Measurements from ENCODE around the gene FBLN5. TPM values are rescaled to one million over a fixed set of nuclear protein-coding genes. Genes with fewer than 3 reads are reported as not detected.

The FBLN5 gene
- total and polyA plus RNA-seq, 8 donors, result 11.5 to 34.3 (median 22.0) TPM

DNA sequence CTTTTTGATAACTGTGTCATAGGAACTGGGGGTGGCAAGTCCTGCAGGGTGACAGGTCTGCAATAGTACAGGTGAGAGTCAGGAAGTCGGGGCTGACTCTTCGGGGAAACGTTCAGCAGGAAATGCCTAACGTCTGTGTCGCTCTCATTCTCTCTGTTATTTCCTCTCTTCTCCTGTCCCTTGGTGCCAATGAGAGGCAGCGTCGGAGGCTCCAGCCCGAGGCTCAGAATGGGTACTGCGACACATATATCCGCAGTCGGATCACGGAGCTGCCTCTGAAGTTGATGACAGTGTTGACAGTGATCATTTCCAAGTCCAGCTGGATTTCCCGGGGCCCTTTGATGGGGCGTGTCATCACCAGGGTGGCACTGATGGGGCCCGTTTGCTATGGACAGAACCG lies 77.5 kb downstream of the FBLN5 start:
- WGBS, 2 donors, result 31 to 42% methylated on average over 15 to 16 of the region's 16 CpGs
- H3K27me3 ChIP-seq, result no peaks in the 10 kb centered on the region
- H3K9me3 ChIP-seq, result no peaks in the 10 kb centered on the region
- ATAC-seq (peak in 1 of 4 donors; percentile 4), FAIRE-seq (no peak), DNase-seq (peak in 1 of 6 donors; percentile 36)
- H3K4me1 ChIP-seq, result peaks cover 53 to 59% (median 56%) of the 10 kb centered on the region in 3 donors
- H3K4me3 ChIP-seq, result no peak overlapping the region
- intact Hi-C loops (cut with DNase I), result no loop called here
- TF ChIP-seq, protein P1, sequence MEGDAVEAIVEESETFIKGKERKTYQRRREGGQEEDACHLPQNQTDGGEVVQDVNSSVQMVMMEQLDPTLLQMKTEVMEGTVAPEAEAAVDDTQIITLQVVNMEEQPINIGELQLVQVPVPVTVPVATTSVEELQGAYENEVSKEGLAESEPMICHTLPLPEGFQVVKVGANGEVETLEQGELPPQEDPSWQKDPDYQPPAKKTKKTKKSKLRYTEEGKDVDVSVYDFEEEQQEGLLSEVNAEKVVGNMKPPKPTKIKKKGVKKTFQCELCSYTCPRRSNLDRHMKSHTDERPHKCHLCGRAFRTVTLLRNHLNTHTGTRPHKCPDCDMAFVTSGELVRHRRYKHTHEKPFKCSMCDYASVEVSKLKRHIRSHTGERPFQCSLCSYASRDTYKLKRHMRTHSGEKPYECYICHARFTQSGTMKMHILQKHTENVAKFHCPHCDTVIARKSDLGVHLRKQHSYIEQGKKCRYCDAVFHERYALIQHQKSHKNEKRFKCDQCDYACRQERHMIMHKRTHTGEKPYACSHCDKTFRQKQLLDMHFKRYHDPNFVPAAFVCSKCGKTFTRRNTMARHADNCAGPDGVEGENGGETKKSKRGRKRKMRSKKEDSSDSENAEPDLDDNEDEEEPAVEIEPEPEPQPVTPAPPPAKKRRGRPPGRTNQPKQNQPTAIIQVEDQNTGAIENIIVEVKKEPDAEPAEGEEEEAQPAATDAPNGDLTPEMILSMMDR (IDR thresholded peaks at IDR 0.05), result no peak
- H3K36me3 ChIP-seq, result no peaks in the 10 kb centered on the region
- H3K27ac ChIP-seq, result peak overlapping the region; percentile 28 to 92 (median 62)

DNA sequence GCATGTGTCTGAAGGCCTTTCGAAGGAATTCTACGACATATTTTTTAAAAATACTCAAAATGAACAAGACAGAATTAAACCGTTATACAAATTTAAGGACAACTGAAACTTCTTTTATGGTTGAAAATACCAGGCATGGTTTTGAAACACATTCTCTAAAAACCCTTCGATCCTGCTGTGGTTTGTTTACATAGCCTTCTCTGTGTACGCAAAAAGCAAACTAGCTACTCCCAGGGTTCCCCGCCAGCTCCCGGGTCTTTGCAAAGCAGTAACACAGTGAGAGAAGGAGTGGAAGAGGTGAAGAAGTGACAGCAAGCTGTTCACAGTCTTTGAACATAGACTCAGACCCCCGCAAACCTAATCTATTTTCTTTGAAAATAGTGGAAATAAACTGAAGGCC lies 77.9 kb downstream of the FBLN5 start:
- no peak for ATAC-seq
- FAIRE-seq, result no peak
- H3K36me3 ChIP-seq, result no peaks in the 10 kb centered on the region
- H3K27ac ChIP-seq, result peak overlapping the region; percentile 28 to 92 (median 62)
- H3K9me3 ChIP-seq, result no peaks in the 10 kb centered on the region
- TF ChIP-seq, protein P1 (IDR thresholded peaks at IDR 0.05), result no peak
- H3K4me3 ChIP-seq, result no peak overlapping the region
- peaks cover 48 to 55% (median 53%) of the 10 kb centered on the region in 3 donors for H3K4me1 ChIP-seq
- DNase-seq, result no peak
- 37 to 40% methylated on average over 8 of the region's 8 CpGs for WGBS, 2 donors
- H3K27me3 ChIP-seq, result no peaks in the 10 kb centered on the region
- intact Hi-C loops (cut with DNase I), result no loop called here

- no peaks in the 10 kb centered on the region for H3K9me3 ChIP-seq
- no peak within 1 kb of the TSS for H3K27ac ChIP-seq
- no peaks in the 10 kb centered on the region for H3K36me3 ChIP-seq
- intact Hi-C loops (cut with DNase I), result no loop called here
- no peak for DNase-seq
- no peaks in the 10 kb centered on the region for H3K27me3 ChIP-seq
- H3K4me1 ChIP-seq, result peaks cover 27 to 35% (median 34%) of the 10 kb centered on the region in 3 donors
- TF ChIP-seq, protein P1 (IDR thresholded peaks at IDR 0.05), result no peak
- no peak within 1 kb of the TSS for H3K4me3 ChIP-seq
- WGBS, 2 donors, result 94 to 96% methylated on average over 10 of the region's 10 CpGs
- no peak for FAIRE-seq
- ATAC-seq, result no peak
Observed at GRCh38 chr14:91867316-91867988, 80.0 kb downstream of the FBLN5 start, which contains the start of gene TC2N. TC2N (minus strand) TSS chr14:91867536; CDS start chr14:91813769, 53,767 bp downstream.

DNA sequence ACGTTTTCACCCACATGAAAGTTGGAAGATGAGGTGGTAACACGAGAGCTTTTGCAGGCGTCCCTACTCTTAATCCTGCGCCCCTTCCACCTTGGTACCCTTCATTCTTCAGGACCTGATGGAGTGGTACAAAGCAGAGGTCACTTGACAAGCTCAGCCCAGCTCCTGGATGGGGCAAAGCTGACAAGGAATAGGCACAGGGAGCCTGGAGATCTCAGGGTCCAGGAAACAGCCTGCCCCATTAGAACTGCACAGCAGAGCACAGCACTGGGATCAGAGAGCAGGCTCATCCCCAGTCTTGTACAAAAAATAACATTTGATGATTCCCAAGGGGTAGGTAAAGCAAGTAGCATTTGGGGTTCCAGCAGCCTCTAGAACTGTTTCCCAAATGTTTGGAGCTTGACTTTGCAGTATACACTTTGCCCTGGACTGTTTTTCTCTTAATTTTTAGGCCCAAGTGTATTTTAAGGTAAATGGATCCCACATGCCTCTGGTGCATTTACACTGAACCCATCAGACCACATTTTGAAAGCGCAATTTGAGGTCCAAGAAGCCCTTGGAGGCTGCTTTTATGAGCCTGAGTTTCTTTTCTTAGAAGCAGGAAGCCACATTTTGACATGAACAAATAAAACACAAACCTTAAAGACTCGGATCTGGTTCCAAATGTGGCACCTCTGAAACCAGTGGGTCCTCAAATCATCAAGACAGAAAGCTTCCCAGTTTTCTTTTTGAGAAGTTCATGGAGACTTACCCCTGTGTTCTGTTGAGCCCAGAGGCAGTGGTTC lies 80.8 kb downstream of the FBLN5 start:
- H3K9me3 ChIP-seq, result no peaks in the 10 kb centered on the region
- peaks cover 23 to 27% (median 27%) of the 10 kb centered on the region in 3 donors for H3K4me1 ChIP-seq
- no peak for FAIRE-seq
- no peaks in the 10 kb centered on the region for H3K27me3 ChIP-seq
- TF ChIP-seq, protein P1 (IDR thresholded peaks at IDR 0.05), result no peak
- no peaks in the 10 kb centered on the region for H3K36me3 ChIP-seq
- DNase-seq, result no peak
- no peak for ATAC-seq
- intact Hi-C loops (cut with DNase I), result no loop called here
- 82 to 87% methylated on average over 6 of the region's 6 CpGs for WGBS, 2 donors
- H3K27ac ChIP-seq, result no peak overlapping the region
- no peak overlapping the region for H3K4me3 ChIP-seq
